Testis (tissue), 2 donors: Measurements from ENCODE around the gene TFB2M.

ENCODE experiments used
- POLR2A ChIP-seq: fragments of 450-650 bp; IDR thresholded peaks from one replicate; pipeline ENCODE4 v1.6.1; 2017; ENCODE audit warnings: antibody characterized with exemption, mild to moderate bottlenecking, moderate library complexity
- TF ChIP-seq, protein P1 (sequence below), 3 experiments: fragments of 450-650 bp in 2 of 3; fragments of 200-600 bp in 1 of 3; sonication (generic) in 1 of 3; IDR thresholded peaks; one replicate each; pipeline ENCODE4 v1.5.1; 2016 to 2019; ENCODE audit warnings: antibody characterized with exemption in 3 of 3, mild to moderate bottlenecking in 2 of 3, moderate library complexity in 1 of 3

DNA sequence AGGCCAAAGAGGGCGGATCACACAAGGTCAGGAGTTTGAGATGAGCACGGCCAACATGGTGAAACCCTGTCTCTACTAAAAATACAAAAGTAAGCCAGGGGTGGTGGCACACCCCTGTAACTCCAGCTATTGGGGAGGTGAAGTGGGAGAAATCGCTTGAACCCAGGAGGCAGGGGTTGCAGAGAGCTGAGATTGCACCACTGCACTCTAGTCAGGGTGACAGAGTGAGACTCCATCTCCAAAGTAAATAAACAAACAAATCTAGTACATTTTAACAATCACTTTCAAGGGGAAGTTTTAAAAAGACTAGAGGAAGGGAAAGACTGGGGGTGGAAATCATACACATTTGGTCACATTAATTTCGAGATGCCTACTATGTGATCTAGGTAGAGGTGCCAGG lies 6.8 kb downstream of the TFB2M start:
- TF ChIP-seq, protein P1, sequence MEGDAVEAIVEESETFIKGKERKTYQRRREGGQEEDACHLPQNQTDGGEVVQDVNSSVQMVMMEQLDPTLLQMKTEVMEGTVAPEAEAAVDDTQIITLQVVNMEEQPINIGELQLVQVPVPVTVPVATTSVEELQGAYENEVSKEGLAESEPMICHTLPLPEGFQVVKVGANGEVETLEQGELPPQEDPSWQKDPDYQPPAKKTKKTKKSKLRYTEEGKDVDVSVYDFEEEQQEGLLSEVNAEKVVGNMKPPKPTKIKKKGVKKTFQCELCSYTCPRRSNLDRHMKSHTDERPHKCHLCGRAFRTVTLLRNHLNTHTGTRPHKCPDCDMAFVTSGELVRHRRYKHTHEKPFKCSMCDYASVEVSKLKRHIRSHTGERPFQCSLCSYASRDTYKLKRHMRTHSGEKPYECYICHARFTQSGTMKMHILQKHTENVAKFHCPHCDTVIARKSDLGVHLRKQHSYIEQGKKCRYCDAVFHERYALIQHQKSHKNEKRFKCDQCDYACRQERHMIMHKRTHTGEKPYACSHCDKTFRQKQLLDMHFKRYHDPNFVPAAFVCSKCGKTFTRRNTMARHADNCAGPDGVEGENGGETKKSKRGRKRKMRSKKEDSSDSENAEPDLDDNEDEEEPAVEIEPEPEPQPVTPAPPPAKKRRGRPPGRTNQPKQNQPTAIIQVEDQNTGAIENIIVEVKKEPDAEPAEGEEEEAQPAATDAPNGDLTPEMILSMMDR (IDR thresholded peaks at IDR 0.05), result no peak
- no peak for TF ChIP-seq POLR2A
